ENCODE measurements around the gene CLCN7. TPM values are rescaled to one million over a fixed set of nuclear protein-coding genes. Genes with fewer than 3 reads are reported as not detected.

CLCN7 gene
- total RNA-seq, 2 experiments from 2014 or later, result 31.1 to 62.4 TPM

DNA sequence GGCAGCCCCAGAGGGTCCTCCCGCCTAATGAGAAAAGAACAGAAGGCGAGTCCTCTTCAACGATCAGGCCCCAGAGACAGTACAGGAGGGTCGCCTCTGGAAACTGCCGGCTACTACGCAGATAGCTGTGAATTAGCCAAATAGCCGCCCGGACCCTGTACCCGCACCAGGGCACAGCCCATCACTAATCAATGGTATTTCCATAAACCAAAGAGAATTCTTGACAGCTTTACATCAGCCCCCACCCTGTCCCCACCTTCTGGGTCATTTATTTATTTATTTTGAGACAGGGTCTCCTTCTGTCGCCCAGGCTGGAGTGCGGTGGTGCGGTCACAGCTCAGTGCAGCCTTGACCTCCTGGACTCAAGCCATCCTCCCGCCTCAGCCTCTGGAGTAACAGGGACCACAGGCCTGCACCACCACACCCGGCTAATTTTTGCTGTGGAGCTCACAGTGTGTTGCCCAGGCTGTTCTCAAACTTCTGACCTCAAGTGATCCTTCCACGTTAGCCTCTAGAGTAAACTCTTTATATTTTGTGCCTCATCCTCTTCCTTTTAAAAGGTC lies 805 bp upstream of the CLCN7 start:
- H3K9me3 ChIP-seq (ENCODE audit: low read length), result no peaks in the 10 kb centered on the region
- TF ChIP-seq EZH2phosphoT487 (IDR thresholded peaks at IDR 0.05; ENCODE audit: borderline replicate concordance, low read depth, low read length), result no peak
- TF ChIP-seq, protein P1, sequence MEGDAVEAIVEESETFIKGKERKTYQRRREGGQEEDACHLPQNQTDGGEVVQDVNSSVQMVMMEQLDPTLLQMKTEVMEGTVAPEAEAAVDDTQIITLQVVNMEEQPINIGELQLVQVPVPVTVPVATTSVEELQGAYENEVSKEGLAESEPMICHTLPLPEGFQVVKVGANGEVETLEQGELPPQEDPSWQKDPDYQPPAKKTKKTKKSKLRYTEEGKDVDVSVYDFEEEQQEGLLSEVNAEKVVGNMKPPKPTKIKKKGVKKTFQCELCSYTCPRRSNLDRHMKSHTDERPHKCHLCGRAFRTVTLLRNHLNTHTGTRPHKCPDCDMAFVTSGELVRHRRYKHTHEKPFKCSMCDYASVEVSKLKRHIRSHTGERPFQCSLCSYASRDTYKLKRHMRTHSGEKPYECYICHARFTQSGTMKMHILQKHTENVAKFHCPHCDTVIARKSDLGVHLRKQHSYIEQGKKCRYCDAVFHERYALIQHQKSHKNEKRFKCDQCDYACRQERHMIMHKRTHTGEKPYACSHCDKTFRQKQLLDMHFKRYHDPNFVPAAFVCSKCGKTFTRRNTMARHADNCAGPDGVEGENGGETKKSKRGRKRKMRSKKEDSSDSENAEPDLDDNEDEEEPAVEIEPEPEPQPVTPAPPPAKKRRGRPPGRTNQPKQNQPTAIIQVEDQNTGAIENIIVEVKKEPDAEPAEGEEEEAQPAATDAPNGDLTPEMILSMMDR (conservative IDR thresholded peaks at IDR 0.05; ENCODE audit: low read length), result no peak
- intact Hi-C loops (cut with micrococcal nuclease; ENCODE audit: unreplicated experiment), result no loop called here
- peaks cover 10% of the 10 kb centered on the region; the same call in 1 of the 2 replicates for H3K79me2 ChIP-seq (ENCODE audit: insufficient read depth, low read depth, low read length)
- DNase-seq (ENCODE audit: low spot score), result no peak
- H3K36me3 ChIP-seq (ENCODE audit: insufficient read depth, low read length), result no peaks in the 10 kb centered on the region
- H3K4me3 ChIP-seq (ENCODE audit: low read depth, low read length, poor library complexity, severe bottlenecking), result peak overlapping the region; percentile 85
- peak overlapping the region; percentile 63 for H3K27ac ChIP-seq (ENCODE audit: low read depth, low read length, poor library complexity, severe bottlenecking)
- ChIA-PET CTCF (ENCODE audit: unreplicated experiment) (no interaction called here), POLR2A (no interaction called here)
- H3K4me1 ChIP-seq (ENCODE audit: insufficient read depth, low read length, poor library complexity, severe bottlenecking), result peaks cover 15% of the 10 kb centered on the region
- H2AFZ ChIP-seq (ENCODE audit: low read length), result peak overlapping the region; percentile 88; the same call in 1 of the 2 replicates
- peak overlapping the region; percentile 83 for H3K4me2 ChIP-seq (ENCODE audit: low read length)
- TSS peak; percentile 77 for BruUV-seq (replicated peaks)
- no peaks in the 10 kb centered on the region for H4K20me1 ChIP-seq (ENCODE audit: insufficient read depth, low read length)
- H3K9me2 ChIP-seq (ENCODE audit: insufficient read depth, low read length), result no peaks in the 10 kb centered on the region

DNA sequence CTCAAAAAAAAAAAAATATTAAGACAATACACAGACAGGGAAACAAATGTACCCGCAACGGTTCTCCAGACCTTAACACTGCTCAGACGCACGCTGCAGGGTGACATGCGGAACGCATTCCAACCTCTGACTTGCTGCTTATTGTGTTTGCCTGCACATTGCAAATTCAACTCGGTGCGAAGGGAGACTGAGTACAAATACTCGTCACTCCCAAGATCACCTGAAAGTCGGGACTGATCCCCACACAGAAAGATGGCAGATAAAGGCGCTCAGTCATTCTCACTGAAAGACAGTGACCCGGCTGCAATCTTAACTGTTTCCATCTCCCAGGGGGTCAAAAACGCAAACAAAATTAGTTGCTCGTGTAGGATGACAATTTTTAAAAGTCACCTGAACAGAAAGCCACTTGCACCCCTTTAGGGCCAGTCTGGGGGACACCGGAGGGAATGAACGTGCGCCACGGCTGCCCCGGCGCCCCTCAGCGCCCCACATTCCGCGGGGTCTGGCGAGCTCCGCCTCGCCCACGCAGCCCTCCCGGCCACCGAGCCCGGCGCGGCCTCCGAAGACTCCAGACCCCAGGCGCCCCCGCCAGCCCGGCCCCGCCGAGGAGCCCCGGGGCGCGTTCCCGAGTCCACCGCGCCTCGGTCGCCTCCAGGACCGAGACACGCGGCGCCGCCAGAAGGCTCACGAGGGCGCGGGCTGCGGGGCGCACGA lies 589 bp downstream of the CLCN7 start:
- Histone ChIP-seq H3K27ac (ENCODE audit: low read depth, low read length, poor library complexity, severe bottlenecking) (no peak overlapping the region), H3K9me3 (ENCODE audit: low read length) (no peaks in the 10 kb centered on the region), H3K79me2 (ENCODE audit: insufficient read depth, low read depth, low read length) (peaks cover 10% of the 10 kb centered on the region; the same call in 1 of the 2 replicates), H3K36me3 (ENCODE audit: insufficient read depth, low read length) (no peaks in the 10 kb centered on the region), H3K4me3 (ENCODE audit: low read depth, low read length, poor library complexity, severe bottlenecking) (peak overlapping the region; percentile 85), H3K4me1 (ENCODE audit: insufficient read depth, low read length, poor library complexity, severe bottlenecking) (peaks cover 15% of the 10 kb centered on the region), H3K9me2 (ENCODE audit: insufficient read depth, low read length) (no peaks in the 10 kb centered on the region), H2AFZ (ENCODE audit: low read length) (peak overlapping the region; percentile 88), H3K4me2 (ENCODE audit: low read length) (peak overlapping the region; percentile 99), H4K20me1 (ENCODE audit: insufficient read depth, low read length) (no peaks in the 10 kb centered on the region)
- DNase-seq (ENCODE audit: low spot score), result no peak
- intact Hi-C loops (cut with micrococcal nuclease; ENCODE audit: unreplicated experiment), result no loop called here
- ChIA-PET CTCF (ENCODE audit: unreplicated experiment) (no interaction called here), POLR2A (interaction anchor here (0.6 kb wide), 1 partner anchor 278 kb away, joined by 3 read pairs; no protein-coding TSS in a partner anchor)
- BruUV-seq (replicated peaks), result TSS peak; percentile 62
- TF ChIP-seq, protein P1 (conservative IDR thresholded peaks at IDR 0.05; ENCODE audit: low read length), result no peak

DNA sequence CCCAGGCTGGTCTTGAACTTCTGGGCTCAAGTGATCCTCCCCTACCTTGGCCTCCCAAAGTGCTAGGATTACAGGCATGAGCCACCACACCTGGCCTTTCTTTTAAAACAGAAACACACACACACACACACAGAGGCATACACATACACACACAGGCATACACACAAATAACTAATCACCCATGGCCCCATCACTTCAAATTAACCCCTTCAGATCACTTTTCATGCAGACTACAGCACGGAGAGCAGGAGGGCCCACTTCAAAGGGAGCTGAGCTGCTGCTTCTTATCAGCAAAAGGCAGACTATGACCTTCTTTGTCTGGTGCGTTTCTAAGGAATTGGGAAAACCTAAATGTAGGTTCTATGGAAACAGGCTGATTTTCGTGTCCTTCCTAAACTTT lies 1.9 kb downstream of the CLCN7 start:
- no peak overlapping the region for H3K4me2 ChIP-seq (ENCODE audit: low read length)
- H3K27ac ChIP-seq (ENCODE audit: low read depth, low read length, poor library complexity, severe bottlenecking), result no peak overlapping the region

More for the DNA sequence above, 1.9 kb downstream of the CLCN7 start:
- Histone ChIP-seq H3K9me3 (ENCODE audit: low read length) (no peaks in the 10 kb centered on the region), H3K4me3 (ENCODE audit: low read depth, low read length, poor library complexity, severe bottlenecking) (no peak overlapping the region), H3K4me1 (ENCODE audit: insufficient read depth, low read length, poor library complexity, severe bottlenecking) (peaks cover 15% of the 10 kb centered on the region), H3K79me2 (ENCODE audit: insufficient read depth, low read depth, low read length) (peaks cover 10% of the 10 kb centered on the region; the same call in 1 of the 2 replicates), H3K36me3 (ENCODE audit: insufficient read depth, low read length) (no peaks in the 10 kb centered on the region), H3K9me2 (ENCODE audit: insufficient read depth, low read length) (no peaks in the 10 kb centered on the region), H4K20me1 (ENCODE audit: insufficient read depth, low read length) (no peaks in the 10 kb centered on the region), H2AFZ (ENCODE audit: low read length) (no peak overlapping the region)
- ChIA-PET CTCF (ENCODE audit: unreplicated experiment) (no interaction called here), POLR2A (no interaction called here)
- no TSS peak for BruUV-seq (replicated peaks)
- intact Hi-C loops (cut with micrococcal nuclease; ENCODE audit: unreplicated experiment), result no loop called here
- TF ChIP-seq, protein P1 (conservative IDR thresholded peaks at IDR 0.05; ENCODE audit: low read length), result no peak
- TF ChIP-seq EZH2phosphoT487 (IDR thresholded peaks at IDR 0.05; ENCODE audit: borderline replicate concordance, low read depth, low read length), result no peak
- DNase-seq (ENCODE audit: low spot score), result no peak
